Activated CD4-positive, CD25-positive, alpha-beta regulatory T cell treated with anti-CD3 and anti-CD28 coated beads, Interleukin-2, amount 50 U/mL, for 16 hours (primary cell): Measurements from ENCODE around the gene CD244.

ENCODE experiments used
- DNase-seq: peaks from one replicate; pipeline ENCODE4 v3.0.0-alpha.2; 2020; ENCODE audit warnings: low read depth, low spot score

CD244 gene

GRCh38 chr1:160781914-160782689, 80.6 kb downstream of the CD244 start:
- DNase-seq: no peak

- DNase-seq: no peak
Observed at GRCh38 chr1:160781186-160781766, 81.4 kb downstream of the CD244 start.

- no peak for DNase-seq
Observed at GRCh38 chr1:160780398-160780755, 82.3 kb downstream of the CD244 start.
